Hepatic stellate cell (primary cell): ENCODE data around the gene NEU2.

Source experiments
- DNase-seq: peaks from one replicate; pipeline ENCODE4 v3.0.0; 2011; ENCODE audit warnings: low spot score

NEU2 gene

GRCh38 chr2:233032551-233033320, at the start of gene NEU2:
TSS of gene NEU2 (plus strand) at chr2:233032672. CDS start at chr2:233032672, 0 bp downstream.
- no peak for DNase-seq

- no peak for DNase-seq
Observed at GRCh38 chr2:232982926-232983668, 49.4 kb upstream of the NEU2 start.

GRCh38 chr2:232983669-232984140, 48.8 kb upstream of the NEU2 start:
- DNase-seq: no peak

GRCh38 chr2:232984451-232985207, 47.8 kb upstream of the NEU2 start:
- no peak for DNase-seq

GRCh38 chr2:232986155-232986554, 46.3 kb upstream of the NEU2 start:
- DNase-seq: no peak

- DNase-seq: no peak
Observed at GRCh38 chr2:232993231-232993821, 39.1 kb upstream of the NEU2 start.

- DNase-seq: no peak
Observed at GRCh38 chr2:232994446-232994845, 38.0 kb upstream of the NEU2 start.

GRCh38 chr2:232997749-232998665, 34.5 kb upstream of the NEU2 start:
- no peak for DNase-seq

GRCh38 chr2:232998666-232998985, 33.8 kb upstream of the NEU2 start:
- DNase-seq: no peak

GRCh38 chr2:232999354-232999753, 33.1 kb upstream of the NEU2 start:
- DNase-seq: no peak

GRCh38 chr2:233000886-233001750, 31.4 kb upstream of the NEU2 start:
- DNase-seq: no peak

GRCh38 chr2:233002829-233003657, 29.4 kb upstream of the NEU2 start:
- DNase-seq: no peak

GRCh38 chr2:233003658-233004555, 28.6 kb upstream of the NEU2 start:
- DNase-seq: no peak

- no peak for DNase-seq
Observed at GRCh38 chr2:233005096-233005495, 27.4 kb upstream of the NEU2 start.

GRCh38 chr2:233006648-233007047, 25.8 kb upstream of the NEU2 start:
- DNase-seq: no peak

- DNase-seq: no peak
Observed at GRCh38 chr2:233007270-233007669, 25.2 kb upstream of the NEU2 start.

- DNase-seq: no peak
Observed at GRCh38 chr2:233007739-233008138, 24.7 kb upstream of the NEU2 start.

GRCh38 chr2:233009661-233010060, 22.8 kb upstream of the NEU2 start:
- no peak for DNase-seq
